ENCODE data around the gene OR10K2.
"Not testable (repeated sequence)": the region's sequence is repeated elsewhere in the genome, so short reads cannot be mapped to it uniquely, and the experiment has no call there.

The OR10K2 gene

GRCh38 chr1:158426137-158426536 lies at the start of gene OR10K2:
OR10K2 (minus strand) TSS chr1:158426237; CDS start chr1:158420866, 5,371 bp downstream.
- no peak for DNase-seq

GRCh38 chr1:158471920-158472319 lies 45.9 kb upstream of the OR10K2 start, which contains the start of gene OR10R2:
OR10R2 (plus strand) TSS chr1:158472220; CDS start chr1:158472326, 106 bp downstream.
- no peak for DNase-seq

- DNase-seq: no peak
These were observed 35.5 kb upstream of the OR10K2 start, which contains the start of gene OR10K1 for GRCh38 chr1:158461534-158461933. OR10K1 (plus strand) TSS chr1:158461834; CDS start chr1:158465562, 3,728 bp downstream.

GRCh38 chr1:158458263-158458662 lies 32.2 kb upstream of the OR10K2 start:
- no peak for DNase-seq

- DNase-seq: no peak
These were observed 31.2 kb upstream of the OR10K2 start for GRCh38 chr1:158457246-158457645.

- DNase-seq: no peak
These were observed 28.5 kb upstream of the OR10K2 start for GRCh38 chr1:158454537-158454936.

GRCh38 chr1:158445376-158445775 lies 19.3 kb upstream of the OR10K2 start:
- DNase-seq: no peak

GRCh38 chr1:158434741-158435140 lies 8.7 kb upstream of the OR10K2 start:
- DNase-seq: no peak

- DNase-seq: peak; percentile 73
These were observed 4.1 kb upstream of the OR10K2 start for GRCh38 chr1:158430163-158430562.

- DNase-seq: no peak
These were observed 1.0 kb downstream of the OR10K2 start for GRCh38 chr1:158425027-158425426.

GRCh38 chr1:158422212-158422611 lies 3.8 kb downstream of the OR10K2 start:
- no peak for DNase-seq

GRCh38 chr1:158417586-158417985 lies 8.5 kb downstream of the OR10K2 start:
- DNase-seq: peak; percentile 51

- no peak for DNase-seq
These were observed 11.2 kb downstream of the OR10K2 start for GRCh38 chr1:158414651-158415345.

GRCh38 chr1:158407092-158407491 lies 18.9 kb downstream of the OR10K2 start:
- DNase-seq: no peak

- no peak for DNase-seq
These were observed 25.2 kb downstream of the OR10K2 start for GRCh38 chr1:158400871-158401270.

- DNase-seq: no peak
These were observed 27.1 kb downstream of the OR10K2 start, which contains the start of gene OR10T2 for GRCh38 chr1:158398818-158399514. OR10T2 (minus strand) TSS chr1:158399466; CDS start chr1:158399466, 0 bp downstream.

GRCh38 chr1:158396646-158397045 lies 29.4 kb downstream of the OR10K2 start:
- no peak for DNase-seq

GRCh38 chr1:158393476-158393875 lies 32.6 kb downstream of the OR10K2 start:
- no peak for DNase-seq

- DNase-seq: no peak
These were observed 34.9 kb downstream of the OR10K2 start for GRCh38 chr1:158391099-158391498.

GRCh38 chr1:158390331-158390730 lies 35.7 kb downstream of the OR10K2 start:
- DNase-seq: no peak

- peak; percentile 92 for DNase-seq
These were observed 51.2 kb downstream of the OR10K2 start for GRCh38 chr1:158374860-158375259.

GRCh38 chr1:158374101-158374500 lies 51.9 kb downstream of the OR10K2 start:
- DNase-seq: not testable (repeated sequence)

GRCh38 chr1:158371188-158371953 lies 54.7 kb downstream of the OR10K2 start:
- no peak for DNase-seq
